ENCODE data around the gene FAM234B.

- TF ChIP-seq L3MBTL2 (conservative IDR thresholded peaks at IDR 0.05), result no peak
- TF ChIP-seq HDGF (IDR thresholded peaks at IDR 0.05; ENCODE audit: borderline replicate concordance), result no peak
- TF ChIP-seq SUZ12 (IDR thresholded peaks at IDR 0.05), result no peak
- TF ChIP-seq FOXA1 (IDR thresholded peaks at IDR 0.05), result no peak
Measured at GRCh38 chr12:13128291-13128965, 84.2 kb downstream of the FAM234B start.

All from HEK293T (cell line).